Stimulated activated CD8-positive, alpha-beta memory T cell treated with anti-CD3 and anti-CD28 coated beads, Interleukin-4, amount 100 ng/mL, for 4 hours (primary cell): ENCODE data around the gene FOSL2.

ENCODE experiments used
- DNase-seq, 2 donors: peaks; one replicate each; pipeline ENCODE4 v3.0.0-alpha.2; 2020; ENCODE audit warnings: low read depth in 2 of 2, low spot score in 1 of 2

Gene FOSL2

GRCh38 chr2:28430377-28430765 lies 37.7 kb downstream of the FOSL2 start:
- no peak for DNase-seq

GRCh38 chr2:28430788-28431418 lies 38.2 kb downstream of the FOSL2 start:
- DNase-seq, result no peak

GRCh38 chr2:28431741-28432140 lies 39.1 kb downstream of the FOSL2 start:
- DNase-seq, result no peak

- no peak for DNase-seq
Observed at GRCh38 chr2:28432362-28432761, 39.7 kb downstream of the FOSL2 start.

- no peak for DNase-seq
Observed at GRCh38 chr2:28433215-28433614, 40.6 kb downstream of the FOSL2 start.

- no peak for DNase-seq
Observed at GRCh38 chr2:28433935-28434599, 41.4 kb downstream of the FOSL2 start.

GRCh38 chr2:28434600-28434989 lies 41.9 kb downstream of the FOSL2 start:
- no peak for DNase-seq

GRCh38 chr2:28435241-28435640 lies 42.6 kb downstream of the FOSL2 start:
- no peak for DNase-seq

GRCh38 chr2:28435814-28436351 lies 43.2 kb downstream of the FOSL2 start:
- DNase-seq, result no peak

- no peak for DNase-seq
Observed at GRCh38 chr2:28436525-28437051, 43.9 kb downstream of the FOSL2 start.

- DNase-seq, result no peak
Observed at GRCh38 chr2:28437149-28437835, 44.6 kb downstream of the FOSL2 start.

- DNase-seq, result no peak
Observed at GRCh38 chr2:28437918-28438317, 45.3 kb downstream of the FOSL2 start.

- DNase-seq, result no peak
Observed at GRCh38 chr2:28438532-28439063, 45.9 kb downstream of the FOSL2 start.

GRCh38 chr2:28439127-28439526 lies 46.5 kb downstream of the FOSL2 start:
- no peak for DNase-seq

GRCh38 chr2:28439763-28440162 lies 47.1 kb downstream of the FOSL2 start:
- no peak for DNase-seq

- DNase-seq, result no peak
Observed at GRCh38 chr2:28442328-28442727, 49.7 kb downstream of the FOSL2 start.

GRCh38 chr2:28444956-28445355 lies 52.3 kb downstream of the FOSL2 start:
- no peak for DNase-seq

GRCh38 chr2:28445448-28446258 lies 53.0 kb downstream of the FOSL2 start:
- DNase-seq, result no peak

- DNase-seq, result no peak
Observed at GRCh38 chr2:28446531-28446930, 53.9 kb downstream of the FOSL2 start.

- no peak for DNase-seq
Observed at GRCh38 chr2:28447086-28447485, 54.4 kb downstream of the FOSL2 start.
